ENCODE results near the gene AP3S2. TPM values are rescaled to one million over a fixed set of nuclear protein-coding genes. Genes with fewer than 3 reads are reported as not detected.
"Not testable (repeated sequence)": the region's sequence is repeated elsewhere in the genome, so short reads cannot be mapped to it uniquely, and the experiment has no call there.

Gene AP3S2
- total and polyA plus RNA-seq, 2 donors = 12.2 to 30.3 TPM

- H3K9me3 ChIP-seq (ENCODE audit: control insufficient read depth in 2 of 2, insufficient read depth in 1 of 2, low read length in 1 of 2) = no peaks in the 10 kb centered on the region
- no peak for DNase-seq (ENCODE audit: low read depth in 6 of 9, low spot score in 9 of 9)
- no peak overlapping the region for H3K4me3 ChIP-seq (ENCODE audit: low read length in 2 of 2)
- no peak overlapping the region for H3K27ac ChIP-seq (ENCODE audit: low read depth in 1 of 2, low read length in 1 of 2)
- WGBS = 96% methylated on average over 5 of the region's 5 CpGs
- H3K36me3 ChIP-seq (ENCODE audit: control insufficient read depth in 2 of 2, insufficient read depth in 2 of 2, low read length in 1 of 2) = peaks cover 40 to 64% of the 10 kb centered on the region in 2 donors
- no peaks in the 10 kb centered on the region for H3K27me3 ChIP-seq (ENCODE audit: control insufficient read depth in 2 of 2, insufficient read depth in 1 of 2, low read length in 1 of 2)
- peaks cover 0 to 4% of the 10 kb centered on the region in 2 donors for H3K4me1 ChIP-seq (ENCODE audit: control insufficient read depth in 2 of 2, insufficient read depth in 2 of 2, low read length in 2 of 2)
These were observed 58.6 kb downstream of the AP3S2 start for GRCh38 chr15:89835176-89835564.

- WGBS = 91% methylated on average over 9 of the region's 9 CpGs
- not testable (repeated sequence) for DNase-seq (ENCODE audit: low read depth in 6 of 9, low spot score in 9 of 9); H3K9me3 ChIP-seq (ENCODE audit: control insufficient read depth in 2 of 2, insufficient read depth in 1 of 2, low read length in 1 of 2); H3K27ac ChIP-seq (ENCODE audit: low read depth in 1 of 2, low read length in 1 of 2); H3K27me3 ChIP-seq (ENCODE audit: control insufficient read depth in 2 of 2, insufficient read depth in 1 of 2, low read length in 1 of 2); H3K4me1 ChIP-seq (ENCODE audit: control insufficient read depth in 2 of 2, insufficient read depth in 2 of 2, low read length in 2 of 2); H3K4me3 ChIP-seq (ENCODE audit: low read length in 2 of 2)
- peaks cover 40 to 61% of the 10 kb centered on the region in 2 donors for H3K36me3 ChIP-seq (ENCODE audit: control insufficient read depth in 2 of 2, insufficient read depth in 2 of 2, low read length in 1 of 2)
These were observed 59.2 kb downstream of the AP3S2 start for GRCh38 chr15:89834465-89835175.

GRCh38 chr15:89833966-89834365 lies 59.8 kb downstream of the AP3S2 start:
- no peak for DNase-seq (ENCODE audit: low read depth in 6 of 9, low spot score in 9 of 9)
- Histone ChIP-seq H3K36me3 (ENCODE audit: control insufficient read depth in 2 of 2, insufficient read depth in 2 of 2, low read length in 1 of 2) (peaks cover 39 to 58% of the 10 kb centered on the region in 2 donors), H3K4me3 (ENCODE audit: low read length in 2 of 2) (no peak overlapping the region), H3K27ac (ENCODE audit: low read depth in 1 of 2, low read length in 1 of 2) (no peak overlapping the region), H3K4me1 (ENCODE audit: control insufficient read depth in 2 of 2, insufficient read depth in 2 of 2, low read length in 2 of 2) (peaks cover 0 to 4% of the 10 kb centered on the region in 2 donors), H3K27me3 (ENCODE audit: control insufficient read depth in 2 of 2, insufficient read depth in 1 of 2, low read length in 1 of 2) (no peaks in the 10 kb centered on the region), H3K9me3 (ENCODE audit: control insufficient read depth in 2 of 2, insufficient read depth in 1 of 2, low read length in 1 of 2) (no peaks in the 10 kb centered on the region)
- WGBS = 96% methylated on average over 7 of the region's 7 CpGs

GRCh38 chr15:89830639-89831038 lies 63.2 kb downstream of the AP3S2 start:
- no peak overlapping the region for H3K27ac ChIP-seq (ENCODE audit: low read depth in 1 of 2, low read length in 1 of 2)
- H3K27me3 ChIP-seq (ENCODE audit: control insufficient read depth in 2 of 2, insufficient read depth in 1 of 2, low read length in 1 of 2) = no peaks in the 10 kb centered on the region
- no peaks in the 10 kb centered on the region for H3K9me3 ChIP-seq (ENCODE audit: control insufficient read depth in 2 of 2, insufficient read depth in 1 of 2, low read length in 1 of 2)
- 98% methylated on average over 12 of the region's 12 CpGs for WGBS
- no peak overlapping the region for H3K4me3 ChIP-seq (ENCODE audit: low read length in 2 of 2)
- no peak for DNase-seq (ENCODE audit: low read depth in 6 of 9, low spot score in 9 of 9)
- H3K4me1 ChIP-seq (ENCODE audit: control insufficient read depth in 2 of 2, insufficient read depth in 2 of 2, low read length in 2 of 2) = no peaks in the 10 kb centered on the region
- peaks cover 23 to 36% of the 10 kb centered on the region in 2 donors for H3K36me3 ChIP-seq (ENCODE audit: control insufficient read depth in 2 of 2, insufficient read depth in 2 of 2, low read length in 1 of 2)

GRCh38 chr15:89829616-89830440 lies 64.0 kb downstream of the AP3S2 start:
- Histone ChIP-seq H3K27me3 (ENCODE audit: control insufficient read depth in 2 of 2, insufficient read depth in 1 of 2, low read length in 1 of 2) (no peaks in the 10 kb centered on the region), H3K4me3 (ENCODE audit: low read length in 2 of 2) (no peak overlapping the region), H3K36me3 (ENCODE audit: control insufficient read depth in 2 of 2, insufficient read depth in 2 of 2, low read length in 1 of 2) (peaks cover 17 to 30% of the 10 kb centered on the region in 2 donors), H3K4me1 (ENCODE audit: control insufficient read depth in 2 of 2, insufficient read depth in 2 of 2, low read length in 2 of 2) (no peaks in the 10 kb centered on the region), H3K9me3 (ENCODE audit: control insufficient read depth in 2 of 2, insufficient read depth in 1 of 2, low read length in 1 of 2) (no peaks in the 10 kb centered on the region), H3K27ac (ENCODE audit: low read depth in 1 of 2, low read length in 1 of 2) (no peak overlapping the region)
- DNase-seq (ENCODE audit: low read depth in 6 of 9, low spot score in 9 of 9) = no peak
- WGBS = 95% methylated on average over 17 of the region's 17 CpGs

- H3K27ac ChIP-seq (ENCODE audit: low read depth in 1 of 2, low read length in 1 of 2) = no peak overlapping the region
- WGBS = 79% methylated on average over 8 of the region's 8 CpGs
- no peaks in the 10 kb centered on the region for H3K9me3 ChIP-seq (ENCODE audit: control insufficient read depth in 2 of 2, insufficient read depth in 1 of 2, low read length in 1 of 2)
- H3K4me3 ChIP-seq (ENCODE audit: low read length in 2 of 2) = no peak overlapping the region
- no peak for DNase-seq (ENCODE audit: low read depth in 6 of 9, low spot score in 9 of 9)
- H3K36me3 ChIP-seq (ENCODE audit: control insufficient read depth in 2 of 2, insufficient read depth in 2 of 2, low read length in 1 of 2) = peaks cover 10 to 23% of the 10 kb centered on the region in 2 donors
- H3K4me1 ChIP-seq (ENCODE audit: control insufficient read depth in 2 of 2, insufficient read depth in 2 of 2, low read length in 2 of 2) = no peaks in the 10 kb centered on the region
- H3K27me3 ChIP-seq (ENCODE audit: control insufficient read depth in 2 of 2, insufficient read depth in 1 of 2, low read length in 1 of 2) = no peaks in the 10 kb centered on the region
These were observed 64.6 kb downstream of the AP3S2 start for GRCh38 chr15:89829161-89829560.

GRCh38 chr15:89828281-89829145 lies 65.3 kb downstream of the AP3S2 start:
- H3K36me3 ChIP-seq (ENCODE audit: control insufficient read depth in 2 of 2, insufficient read depth in 2 of 2, low read length in 1 of 2) = peaks cover 4 to 17% of the 10 kb centered on the region in 2 donors
- H3K4me1 ChIP-seq (ENCODE audit: control insufficient read depth in 2 of 2, insufficient read depth in 2 of 2, low read length in 2 of 2) = no peaks in the 10 kb centered on the region
- DNase-seq (ENCODE audit: low read depth in 6 of 9, low spot score in 9 of 9) = no peak
- H3K9me3 ChIP-seq (ENCODE audit: control insufficient read depth in 2 of 2, insufficient read depth in 1 of 2, low read length in 1 of 2) = no peaks in the 10 kb centered on the region
- no peak overlapping the region for H3K4me3 ChIP-seq (ENCODE audit: low read length in 2 of 2)
- no peak overlapping the region for H3K27ac ChIP-seq (ENCODE audit: low read depth in 1 of 2, low read length in 1 of 2)
- no peaks in the 10 kb centered on the region for H3K27me3 ChIP-seq (ENCODE audit: control insufficient read depth in 2 of 2, insufficient read depth in 1 of 2, low read length in 1 of 2)
- WGBS = 85% methylated on average over 17 of the region's 17 CpGs

GRCh38 chr15:89827829-89828228 lies 66.0 kb downstream of the AP3S2 start:
- H3K27ac ChIP-seq (ENCODE audit: low read depth in 1 of 2, low read length in 1 of 2) = no peak overlapping the region
- H3K9me3 ChIP-seq (ENCODE audit: control insufficient read depth in 2 of 2, insufficient read depth in 1 of 2, low read length in 1 of 2) = no peaks in the 10 kb centered on the region
- no peak for DNase-seq (ENCODE audit: low read depth in 6 of 9, low spot score in 9 of 9)
- WGBS = 95% methylated on average over 4 of the region's 4 CpGs
- H3K4me3 ChIP-seq (ENCODE audit: low read length in 2 of 2) = no peak overlapping the region
- H3K27me3 ChIP-seq (ENCODE audit: control insufficient read depth in 2 of 2, insufficient read depth in 1 of 2, low read length in 1 of 2) = no peaks in the 10 kb centered on the region
- H3K4me1 ChIP-seq (ENCODE audit: control insufficient read depth in 2 of 2, insufficient read depth in 2 of 2, low read length in 2 of 2) = no peaks in the 10 kb centered on the region
- H3K36me3 ChIP-seq (ENCODE audit: control insufficient read depth in 2 of 2, insufficient read depth in 2 of 2, low read length in 1 of 2) = peaks cover 0 to 10% of the 10 kb centered on the region in 2 donors

All from thymus (tissue), 11 donors.